K562 (cell line): ENCODE data around the gene ANTKMT. TPM values are rescaled to one million over a fixed set of nuclear protein-coding genes. Genes with fewer than 3 reads are reported as not detected.

Experiments
- ATAC-seq: fragments of 200-7000 bp; cut with Tn5 transposase; 3 replicates; pipeline ENCODE4 v1.9.1; 2020; ENCODE audit warnings: moderate library complexity
- Bru-seq: library from RNA; stranded (reverse); fragments of 400-500 nt; gene quantifications from one replicate; lab custom pipeline; 2021; lab: Mats Ljungman, UMichigan
- BruChase-seq, 2 experiments: library from RNA; stranded (reverse); fragments of 400-500 nt; gene quantifications; one replicate each; lab custom pipeline; 2021; lab: Mats Ljungman, UMichigan
- BruUV-seq: library from RNA; stranded (reverse); fragments of 400-500 nt; replicated peaks from 2 replicates; lab custom pipeline; 2021; lab: Mats Ljungman, UMichigan
- CTCF ChIA-PET: fragments of 300-600 bp; formaldehyde crosslinking; extraction: SDS; loops from one replicate; lab custom pipeline; 2021; ENCODE audit warnings: low intra/inter-chr PET ratio; lab: Yijun Ruan, JAX
- POLR2A ChIA-PET: fragments of 300-600, 350-650 bp; sonication (Branson Sonifier 250); formaldehyde crosslinking; extraction: SDS; loops from one replicate; lab custom pipeline; 2021; ENCODE audit warnings: antibody characterized with exemption, inconsistent platforms; lab: Yijun Ruan, JAX
- DNase-seq, 4 experiments: peaks; one replicate each; pipeline versions ENCODE4 v3.0.0 to v3.0.0-alpha.2; 2011 to 2018; ENCODE audit warnings: low spot score in 3 of 4, mixed read lengths in 3 of 4; ENCODE audit errors: extremely low read depth in 1 of 4
- FAIRE-seq: peaks from 2 replicates; lab custom pipeline; 2011; peaks lifted over from hg19 to GRCh38; lab: Jason Lieb, UNC
- H2AFZ ChIP-seq: 2 replicates; pipeline ENCODE4 v1.6.0; 2011; ENCODE audit warnings: low read depth, low read length, control low read depth, inconsistent platforms
- H3K27ac ChIP-seq: fragments of 200-600 bp; 3 replicates; pipeline ENCODE4 v1.8.0; 2011; ENCODE audit warnings: low read depth, mild to moderate bottlenecking, control low read depth, inconsistent platforms, low read length, moderate library complexity, mixed read lengths; ENCODE audit errors: extremely low read depth
- H3K27me3 ChIP-seq, 2 experiments: fragments of 300-600 bp in 1 of 2; 2 replicates in 1 of 2; 3 replicates in 1 of 2; pipeline versions ENCODE4 v1.6.0 to v1.8.0; 2011; ENCODE audit warnings: inconsistent platforms in 2 of 2, low read length in 2 of 2, mild to moderate bottlenecking in 1 of 2, mixed read lengths in 1 of 2, moderate library complexity in 1 of 2; ENCODE audit not compliant: control insufficient read depth in 2 of 2, insufficient read depth in 2 of 2
- H3K36me3 ChIP-seq: fragments of 300-600 bp; 3 replicates; pipeline ENCODE4 v1.8.0; 2011; ENCODE audit warnings: mild to moderate bottlenecking, low read length, inconsistent platforms; ENCODE audit not compliant: control insufficient read depth, insufficient read depth
- H3K4me1 ChIP-seq, 2 experiments: fragments of 200-600 bp in 1 of 2; replicated peaks in 1 of 2; 2 replicates in 1 of 2; 3 replicates in 1 of 2; pipeline versions ENCODE4 v1.5.1 to v1.8.0; 2011; ENCODE audit warnings: inconsistent platforms in 2 of 2, low read length in 2 of 2, mild to moderate bottlenecking in 1 of 2, mixed read lengths in 1 of 2, moderate library complexity in 1 of 2; ENCODE audit not compliant: control insufficient read depth in 2 of 2, insufficient read depth in 2 of 2
- H3K4me2 ChIP-seq: 2 replicates; pipeline ENCODE4 v1.6.1; 2011; ENCODE audit warnings: low read length, control low read depth, inconsistent platforms, mixed read lengths; ENCODE audit not compliant: insufficient read depth
- H3K4me3 ChIP-seq: fragments of 200-600 bp; sonication (generic), shearing (Covaris generic); 2 replicates; pipeline ENCODE4 v1.5.1; 2016; ENCODE audit warnings: control low read depth, inconsistent platforms
- H3K79me2 ChIP-seq: fragments of 200-600 bp; 3 replicates; pipeline ENCODE4 v1.8.0; 2011; ENCODE audit warnings: low read length, inconsistent platforms; ENCODE audit not compliant: control insufficient read depth, insufficient read depth
- H3K9ac ChIP-seq, 2 experiments: 2 replicates each; pipeline versions ENCODE4 v1.6.0 to v1.6.1; 2011; ENCODE audit warnings: low read depth in 2 of 2, low read length in 2 of 2, control low read depth in 1 of 2, inconsistent platforms in 1 of 2, mild to moderate bottlenecking in 1 of 2, mixed read lengths in 1 of 2; ENCODE audit not compliant: insufficient read depth in 1 of 2
- H3K9me1 ChIP-seq: one replicate; pipeline ENCODE4 v1.6.0; 2011; ENCODE audit warnings: inconsistent platforms, mild to moderate bottlenecking, low read length, moderate library complexity; ENCODE audit not compliant: control insufficient read depth, insufficient read depth
- H3K9me3 ChIP-seq: replicated peaks from 2 replicates; pipeline ENCODE4 v1.5.1; 2011; ENCODE audit warnings: low read depth, low read length, inconsistent platforms; ENCODE audit not compliant: control insufficient read depth, insufficient read depth
- H4K20me1 ChIP-seq: replicated peaks from 2 replicates; pipeline ENCODE4 v1.6.1; 2011; ENCODE audit warnings: low read length, inconsistent platforms, mixed read lengths; ENCODE audit not compliant: control insufficient read depth, insufficient read depth
- ASH1L ChIP-seq: fragments of 450-650 bp; IDR thresholded peaks from 2 replicates; pipeline ENCODE4 v1.6.1; 2018; ENCODE audit warnings: borderline replicate concordance, mild to moderate bottlenecking, low read depth; ENCODE audit not compliant: partially characterized antibody
- DDX20 ChIP-seq: fragments of 450-650 bp; IDR thresholded peaks from 2 replicates; pipeline ENCODE4 v1.6.1; 2016; ENCODE audit warnings: missing genetic modification characterization, low read depth, mild to moderate bottlenecking, missing compliant biosample characterization, moderate library complexity
- DMBX1 ChIP-seq: fragments of 250-450 bp; sonication (Bioruptor Pico); IDR thresholded peaks from 2 replicates; pipeline ENCODE4 v1.8.0; 2022; ENCODE audit warnings: inconsistent platforms, mild to moderate bottlenecking, moderate library complexity, borderline replicate concordance
- NCOA6 ChIP-seq: fragments of 450-650 bp; IDR thresholded peaks from 2 replicates; pipeline ENCODE4 v1.6.1; 2017; ENCODE audit warnings: mild to moderate bottlenecking
- ZBTB1 ChIP-seq: sonication (generic); formaldehyde crosslinking; IDR thresholded peaks from 2 replicates; pipeline ENCODE4 v1.8.1; 2023; ENCODE audit warnings: missing genetic modification reagents, low read depth, mild to moderate bottlenecking, borderline replicate concordance
- ZNF146 ChIP-seq: IDR thresholded peaks from one replicate; pipeline ENCODE4 v1.6.1; 2018; ENCODE audit warnings: missing compliant biosample characterization; ENCODE audit not compliant: unreplicated experiment
- ZNF408 ChIP-seq: fragments of 250-450 bp; sonication (Bioruptor Pico); IDR thresholded peaks from 2 replicates; pipeline ENCODE4 v1.4.0; 2020; ENCODE audit warnings: low read depth, mild to moderate bottlenecking, moderate library complexity
- WGBS: fragments of 100-300 bp; shearing (Covaris generic); methylation state at CpG from one replicate; pipeline ENCODE4 v1.1.6; 2016; ENCODE audit warnings: low coverage, mixed read lengths; ENCODE audit not compliant: insufficient coverage; ENCODE audit errors: missing lambda C conversion rate; 5-methylcytosine and 5-hydroxymethylcytosine counted together
- in situ Hi-C: fragments of 300-500 bp; cut with MboI; formaldehyde crosslinking; loops from 4 replicates; pipeline ENCODE4 v1.15.0; 2018; ENCODE audit warnings: inconsistent platforms, mixed read lengths
- intact Hi-C: fragments of 100-400 bp; cut with micrococcal nuclease; formaldehyde crosslinking; loops from 2 replicates; pipeline ENCODE4 v1.14.2; 2022
- long read RNA-seq, 3 experiments: library from polyadenylated mRNA in 2 of 3; library from RNA in 1 of 3; unstranded in 2 of 3; stranded (forward) in 1 of 3; transcript quantifications; one replicate each; pipeline ENCODE4 v2.0.0, GENCODE V29; 2019 to 2022
- polyA minus RNA-seq, 3 experiments: library from RNA; depleted of rRNA, polyadenylated mRNA; stranded (reverse); fragments of >200 nt; gene quantifications; 2 replicates each; pipeline ENCODE4 v1.2.3, GENCODE V29; 2011
- polyA plus RNA-seq, 8 experiments: library from polyadenylated mRNA; depleted of rRNA in 4 of 8; stranded (reverse) in 5 of 8; unstranded in 3 of 8; fragments of >200 nt; fragmentation: Nextera tagmentation in 2 of 8; fragmentation: Illumina TruSeq in 1 of 8; extraction: Ambion mirVana in 2 of 8; extraction: Trizol in 1 of 8; gene quantifications; 2 replicates each; pipeline versions ENCODE4 v1.2.1 to v1.2.3, GENCODE V29; 2011 to 2014; ENCODE audit warnings: inconsistent platforms in 1 of 8, missing spikeins in 1 of 8
- total RNA-seq, 7 experiments: library from RNA; depleted of rRNA in 6 of 7; stranded (reverse); fragments of >200 nt in 6 of 7; fragmentation: Illumina TruSeq in 2 of 7; extraction: Trizol in 2 of 7; gene quantifications; 2 replicates each; pipeline versions ENCODE4 v1.2.1 to v1.2.3, GENCODE V29; 2011 to 2021; ENCODE audit warnings: low replicate concordance in 1 of 7
- TF ChIP-seq, protein P1 (sequence below): fragments of 450-650 bp; formaldehyde crosslinking; IDR thresholded peaks from 2 replicates; pipeline ENCODE4 v1.4.0; 2020; ENCODE audit warnings: mild to moderate bottlenecking, moderate library complexity
- TF ChIP-seq, protein P2 (sequence below): sonication (generic); formaldehyde crosslinking; IDR thresholded peaks from 2 replicates; pipeline ENCODE4 v1.8.0; 2022; ENCODE audit warnings: mild to moderate bottlenecking, low read depth, missing genetic modification reagents

Gene ANTKMT, protein sequence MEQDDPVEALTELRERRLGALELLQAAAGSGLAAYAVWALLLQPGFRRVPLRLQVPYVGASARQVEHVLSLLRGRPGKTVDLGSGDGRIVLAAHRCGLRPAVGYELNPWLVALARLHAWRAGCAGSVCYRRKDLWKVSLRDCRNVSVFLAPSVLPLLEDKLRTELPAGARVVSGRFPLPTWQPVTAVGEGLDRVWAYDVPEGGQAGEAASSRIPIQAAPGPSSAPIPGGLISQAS
- 7.6 and 54.6 TPM in 2 replicates for total RNA-seq (2011; cell fraction: chromatin; rRNA removed; ENCODE audit: low replicate concordance)
- 105 and 120 TPM in 2 replicates for total RNA-seq (2011; cell fraction: nucleolus; rRNA removed)
- total RNA-seq (2011; cell fraction: nucleoplasm; rRNA removed) = 30.9 and 33.4 TPM in 2 replicates
- total RNA-seq (2014; rRNA removed) (170 and 221 TPM in 2 replicates), total RNA-seq (2014; rRNA removed; fragmentation: Illumina TruSeq; extraction: Trizol) (2.3 and 4.3 TPM in 2 replicates), total RNA-seq (2015; rRNA removed; fragmentation: Illumina TruSeq; extraction: Trizol) (39.9 and 47.1 TPM in 2 replicates), total RNA-seq (2021) (217 and 240 TPM in 2 replicates), polyA plus RNA-seq (2011; rRNA removed) (19.1 and 26.3 TPM in 2 replicates), polyA plus RNA-seq (2014; fragmentation: Illumina TruSeq; extraction: Trizol) (2.8 and 9.0 TPM in 2 replicates), polyA plus RNA-seq (2014; fragmentation: Nextera tagmentation; extraction: Ambion mirVana) (1 to 10 TPM in 1 of 2 experiments, under 1 TPM in 1; 0.58 to 2.1 TPM), polyA plus RNA-seq (2014; rRNA removed) (158 and 161 TPM in 2 replicates), polyA minus RNA-seq (2011; rRNA and poly(A)+ RNA removed) (0.42 and 0.48 TPM in 2 replicates), Bru-seq, nascent RNA (percentile 88 among the genes with signal in this experiment), BruChase-seq, experiment 1, labeled RNA remaining after a 2-hour chase (percentile 68 among the genes with signal in this experiment), BruChase-seq, experiment 2, labeled RNA remaining after a 6-hour chase (percentile 59 among the genes with signal in this experiment)
- 53.5 and 239 TPM in 2 replicates for polyA plus RNA-seq (2011; cell fraction: cytosol; rRNA removed)
- 99.3 and 186 TPM in 2 replicates for polyA plus RNA-seq (2011; cell fraction: nucleus; rRNA removed)
- 31.0 and 45.4 TPM in 2 replicates for polyA plus RNA-seq (2012)
- polyA minus RNA-seq (2011; cell fraction: cytosol; rRNA and poly(A)+ RNA removed) = 17.5 and 22.8 TPM in 2 replicates
- 37.1 and 45.1 TPM in 2 replicates for polyA minus RNA-seq (2011; cell fraction: nucleus; rRNA and poly(A)+ RNA removed)
- long read RNA-seq, experiment 1, transcript FAM173A-205 (3 exons, 1,686 nt) = major isoform, 54 of 196 reads
- long read RNA-seq, experiment 1, transcript FAM173A-207 (5 exons, 1,052 nt) = minor isoform, 31 of 196 reads
- long read RNA-seq, experiment 1, transcript FAM173A-201 (4 exons, 806 nt) = minor isoform, 19 of 196 reads
- long read RNA-seq, experiment 1, transcript FAM173A-206 (3 exons, 454 nt) = minor isoform, 8 of 196 reads
- long read RNA-seq, experiment 1, partial matches to known transcripts = 48 of 196 reads
- long read RNA-seq, experiment 1, other reads (novel, unspliced or antisense) = 27 of 196 reads
- long read RNA-seq, experiment 2, transcript FAM173A-205 (3 exons, 1,686 nt) = major isoform, 55 of 156 reads
- long read RNA-seq, experiment 2, transcript FAM173A-206 (3 exons, 454 nt) = minor isoform, 10 of 156 reads
- long read RNA-seq, experiment 2, transcript FAM173A-207 (5 exons, 1,052 nt) = minor isoform, 34 of 156 reads
- long read RNA-seq, experiment 2, transcript FAM173A-201 (4 exons, 806 nt) = minor isoform, 12 of 156 reads
- long read RNA-seq, experiment 2, partial matches to known transcripts = 24 of 156 reads
- long read RNA-seq, experiment 2, other reads (novel, unspliced or antisense) = 18 of 156 reads
- long read RNA-seq, experiment 3, transcript FAM173A-207 (5 exons, 1,052 nt) = minor isoform, 16 of 117 reads
- long read RNA-seq, experiment 3, transcript FAM173A-205 (3 exons, 1,686 nt) = major isoform, 52 of 117 reads
- long read RNA-seq, experiment 3, transcript FAM173A-206 (3 exons, 454 nt) = minor isoform, 8 of 117 reads
- long read RNA-seq, experiment 3, partial matches to known transcripts = 24 of 117 reads
- long read RNA-seq, experiment 3, other reads (novel, unspliced or antisense) = 10 of 117 reads

DNA sequence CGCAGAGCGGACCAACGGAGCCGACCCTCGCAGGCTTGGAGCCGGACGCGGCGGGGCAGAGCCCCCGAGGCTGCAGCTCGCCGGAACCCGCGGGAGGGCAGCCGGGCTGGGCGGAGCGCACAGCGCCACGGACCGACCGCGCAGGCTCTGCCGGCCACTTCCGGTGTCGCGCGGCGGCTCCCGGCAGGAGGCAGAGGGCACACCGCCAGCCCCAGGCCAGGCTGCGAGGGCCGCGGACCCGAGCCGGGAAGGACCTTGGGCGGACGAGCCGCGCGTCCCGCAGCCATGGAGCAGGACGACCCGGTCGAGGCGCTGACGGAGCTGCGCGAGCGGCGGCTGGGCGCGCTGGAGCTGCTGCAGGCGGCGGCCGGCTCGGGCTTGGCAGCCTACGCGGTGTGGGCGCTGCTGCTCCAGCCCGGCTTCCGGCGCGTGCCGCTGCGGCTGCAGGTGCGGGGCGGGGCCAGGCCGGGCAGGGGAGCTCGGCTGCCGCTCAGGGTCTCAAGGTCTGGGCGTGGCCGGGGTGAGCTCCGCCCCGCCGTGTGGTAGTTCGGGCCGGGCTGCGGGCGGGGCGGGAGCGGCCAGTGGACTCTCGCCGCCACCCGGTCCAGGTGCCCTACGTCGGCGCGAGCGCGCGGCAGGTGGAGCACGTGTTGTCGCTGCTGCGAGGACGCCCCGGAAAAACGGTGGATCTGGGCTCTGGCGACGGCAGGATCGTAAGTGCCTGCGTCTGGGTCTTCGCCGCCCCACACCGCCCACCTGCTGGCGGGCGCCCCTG is at the start of gene ANTKMT:
Gene ANTKMT, plus strand, starts transcription at position 157 of the 775 bp plus-strand sequence. Its CDS starts 129 bp downstream, at position 286.
- peaks cover 49% of the 10 kb centered on the region for H3K79me2 ChIP-seq
- H3K36me3 ChIP-seq = peaks cover 31% of the 10 kb centered on the region; the same call in 2 of the 3 replicates
- no TSS peak for BruUV-seq
- H3K4me3 ChIP-seq = peak within 1 kb of the TSS; percentile 100
- ChIA-PET CTCF (no interaction called here), POLR2A (interaction anchor here (0.6 to 2.3 kb wide), 15 partner anchors 9 to 1089 kb away, joined by 3 to 16 read pairs (median 3); partner anchors contain the start of gene CIAO3)
- H3K27ac ChIP-seq = peak within 1 kb of the TSS; percentile 97
- intact Hi-C loops = no loop called here
- peak; percentile 86 to 97 (median 92) for DNase-seq
- H3K4me1 ChIP-seq = peaks cover 12 to 99% of the 10 kb centered on the region in 2 experiments; a peak in 4 of 5 replicates
- H3K9ac ChIP-seq = peak within 1 kb of the TSS; percentile 96 to 99
- peak; percentile 89 for FAIRE-seq
- H2AFZ ChIP-seq = peak within 1 kb of the TSS; percentile 99
- 1% methylated on average over 58 of the region's 106 CpGs for WGBS
- H3K9me1 ChIP-seq = peaks cover 3% of the 10 kb centered on the region
- peak; percentile 84 for ATAC-seq
- no peaks in the 10 kb centered on the region for H3K9me3 ChIP-seq
- H3K4me2 ChIP-seq = peak within 1 kb of the TSS; percentile 90
- H4K20me1 ChIP-seq = no peaks in the 10 kb centered on the region; the same call in 1 of the 2 replicates
- no peaks in the 10 kb centered on the region for H3K27me3 ChIP-seq
- in situ Hi-C loops = no loop called here
- TF ChIP-seq NCOA6 (no peak), ZBTB1 (CRISPR knock-in tag) (0 out of 2 replicates have a peak, but pooled peaks have one; percentile 11), DDX20 (tag) (no peak), ZNF408 (no peak), DMBX1 (no peak), ZNF146 (no peak), ASH1L (no peak)
- TF ChIP-seq, protein P1, sequence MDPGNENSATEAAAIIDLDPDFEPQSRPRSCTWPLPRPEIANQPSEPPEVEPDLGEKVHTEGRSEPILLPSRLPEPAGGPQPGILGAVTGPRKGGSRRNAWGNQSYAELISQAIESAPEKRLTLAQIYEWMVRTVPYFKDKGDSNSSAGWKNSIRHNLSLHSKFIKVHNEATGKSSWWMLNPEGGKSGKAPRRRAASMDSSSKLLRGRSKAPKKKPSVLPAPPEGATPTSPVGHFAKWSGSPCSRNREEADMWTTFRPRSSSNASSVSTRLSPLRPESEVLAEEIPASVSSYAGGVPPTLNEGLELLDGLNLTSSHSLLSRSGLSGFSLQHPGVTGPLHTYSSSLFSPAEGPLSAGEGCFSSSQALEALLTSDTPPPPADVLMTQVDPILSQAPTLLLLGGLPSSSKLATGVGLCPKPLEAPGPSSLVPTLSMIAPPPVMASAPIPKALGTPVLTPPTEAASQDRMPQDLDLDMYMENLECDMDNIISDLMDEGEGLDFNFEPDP (CRISPR knock-in tag) = no peak
- TF ChIP-seq, protein P2, sequence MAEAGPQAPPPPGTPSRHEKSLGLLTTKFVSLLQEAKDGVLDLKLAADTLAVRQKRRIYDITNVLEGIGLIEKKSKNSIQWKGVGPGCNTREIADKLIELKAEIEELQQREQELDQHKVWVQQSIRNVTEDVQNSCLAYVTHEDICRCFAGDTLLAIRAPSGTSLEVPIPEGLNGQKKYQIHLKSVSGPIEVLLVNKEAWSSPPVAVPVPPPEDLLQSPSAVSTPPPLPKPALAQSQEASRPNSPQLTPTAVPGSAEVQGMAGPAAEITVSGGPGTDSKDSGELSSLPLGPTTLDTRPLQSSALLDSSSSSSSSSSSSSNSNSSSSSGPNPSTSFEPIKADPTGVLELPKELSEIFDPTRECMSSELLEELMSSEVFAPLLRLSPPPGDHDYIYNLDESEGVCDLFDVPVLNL (CRISPR knock-in tag) = 0 out of 2 replicates have a peak, but pooled peaks have one; percentile 36
